ENCODE results near the gene JOSD1. TPM values are rescaled to one million over a fixed set of nuclear protein-coding genes. Genes with fewer than 3 reads are reported as not detected.

The JOSD1 gene
- total and polyA plus RNA-seq, 2 of the 4 experiments (the other 2 are of a cell fraction), result 30.2 to 35.8 TPM

DNA sequence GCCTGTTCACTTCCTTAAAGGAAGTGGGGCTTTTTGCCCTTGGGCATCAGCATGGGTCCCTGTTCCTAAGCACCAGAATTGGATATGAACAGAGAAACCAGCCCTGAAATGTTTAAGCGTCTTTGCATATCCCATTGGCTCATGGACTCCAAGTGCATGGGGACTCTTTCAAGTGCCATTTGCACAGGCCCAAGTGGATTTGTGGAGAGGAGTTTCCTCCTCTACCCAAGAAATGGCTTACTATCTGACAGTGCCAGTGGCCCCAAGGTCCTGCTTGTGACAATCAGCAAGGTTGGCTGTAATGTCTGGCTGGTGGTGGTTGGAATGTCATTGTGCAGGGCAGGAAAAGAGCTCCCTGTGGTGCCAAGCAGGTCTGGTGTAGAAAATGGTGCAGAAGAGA lies 15.0 kb downstream of the JOSD1 start:
- Histone ChIP-seq H2BK15ac (ENCODE audit: low read depth, low read length) (no peak overlapping the region), H3K4me1 (ENCODE audit: control insufficient read depth, insufficient read depth, low read length) (no peaks in the 10 kb centered on the region; the same call in 1 of the 2 replicates), H4K8ac (ENCODE audit: low read depth in 2 of 2, low read length in 2 of 2) (no peak overlapping the region), H3K9me3 (ENCODE audit: control insufficient read depth, insufficient read depth, low read length) (no peaks in the 10 kb centered on the region), H4K5ac (ENCODE audit: low read depth, low read length) (no peak overlapping the region), H3K27ac (ENCODE audit: insufficient read depth, low read length) (no peak overlapping the region), H3K36me3 (ENCODE audit: control insufficient read depth, insufficient read depth, low read length) (peaks cover 49% of the 10 kb centered on the region), H3K4me3 (ENCODE audit: insufficient read depth, low read depth, low read length) (no peak overlapping the region), H3K9ac (ENCODE audit: low read depth, low read length) (no peak overlapping the region), H2AFZ (replicated peaks; ENCODE audit: low read length, poor library complexity) (no peak overlapping the region), H3K4me2 (ENCODE audit: low read depth, low read length) (no peak overlapping the region), H4K91ac (ENCODE audit: insufficient read depth, low read depth, low read length) (no peak overlapping the region), H3K9me1 (ENCODE audit: insufficient read depth, low read length) (peaks cover 4% of the 10 kb centered on the region; the same call in 1 of the 2 replicates), H3K18ac (ENCODE audit: low read depth, low read length) (no peak overlapping the region), H3K56ac (ENCODE audit: extremely low read depth, insufficient read depth, low read length) (no peak overlapping the region), H2AK9ac (replicated peaks; ENCODE audit: low read depth, low read length, poor library complexity) (no peak overlapping the region), H2BK20ac (ENCODE audit: low read depth, low read length) (no peak overlapping the region), H2AK5ac (ENCODE audit: low read depth, low read length) (no peak overlapping the region), H3K4ac (ENCODE audit: low read depth, low read length) (no peak overlapping the region), H3K23ac (ENCODE audit: low read depth, low read length) (no peak overlapping the region), H4K20me1 (ENCODE audit: insufficient read depth, low read length) (peaks cover 4% of the 10 kb centered on the region; the same call in 1 of the 2 replicates), H3K79me1 (ENCODE audit: low read depth in 1 of 2, low read length in 2 of 2) (peaks cover 30 to 55% of the 10 kb centered on the region in 2 experiments), H3K27me3 (ENCODE audit: control insufficient read depth, insufficient read depth, low read length) (no peaks in the 10 kb centered on the region), H2BK5ac (ENCODE audit: low read depth, low read length, poor library complexity, severe bottlenecking) (no peak overlapping the region), H2BK120ac (ENCODE audit: low read depth, low read length) (no peak overlapping the region), H3K14ac (replicated peaks; ENCODE audit: low read depth, low read length) (no peak overlapping the region)
- no peak for TF ChIP-seq BHLHE40 (IDR thresholded peaks at IDR 0.05; ENCODE audit: low read depth, low read length)
- no peak for TF ChIP-seq USF2 (IDR thresholded peaks at IDR 0.05; ENCODE audit: low read depth, low read length)
- TF ChIP-seq, protein P1, sequence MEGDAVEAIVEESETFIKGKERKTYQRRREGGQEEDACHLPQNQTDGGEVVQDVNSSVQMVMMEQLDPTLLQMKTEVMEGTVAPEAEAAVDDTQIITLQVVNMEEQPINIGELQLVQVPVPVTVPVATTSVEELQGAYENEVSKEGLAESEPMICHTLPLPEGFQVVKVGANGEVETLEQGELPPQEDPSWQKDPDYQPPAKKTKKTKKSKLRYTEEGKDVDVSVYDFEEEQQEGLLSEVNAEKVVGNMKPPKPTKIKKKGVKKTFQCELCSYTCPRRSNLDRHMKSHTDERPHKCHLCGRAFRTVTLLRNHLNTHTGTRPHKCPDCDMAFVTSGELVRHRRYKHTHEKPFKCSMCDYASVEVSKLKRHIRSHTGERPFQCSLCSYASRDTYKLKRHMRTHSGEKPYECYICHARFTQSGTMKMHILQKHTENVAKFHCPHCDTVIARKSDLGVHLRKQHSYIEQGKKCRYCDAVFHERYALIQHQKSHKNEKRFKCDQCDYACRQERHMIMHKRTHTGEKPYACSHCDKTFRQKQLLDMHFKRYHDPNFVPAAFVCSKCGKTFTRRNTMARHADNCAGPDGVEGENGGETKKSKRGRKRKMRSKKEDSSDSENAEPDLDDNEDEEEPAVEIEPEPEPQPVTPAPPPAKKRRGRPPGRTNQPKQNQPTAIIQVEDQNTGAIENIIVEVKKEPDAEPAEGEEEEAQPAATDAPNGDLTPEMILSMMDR (conservative IDR thresholded peaks at IDR 0.05; ENCODE audit: low read depth, low read length), result no peak
- TF ChIP-seq CEBPB (IDR thresholded peaks at IDR 0.05; ENCODE audit: low read depth, low read length), result no peak
- no peak for TF ChIP-seq SMC3 (IDR thresholded peaks at IDR 0.05; ENCODE audit: low read depth, low read length)
- no peak for TF ChIP-seq POLR2A (IDR thresholded peaks at IDR 0.05; ENCODE audit: low read depth, low read length)
- TF ChIP-seq MAFK (IDR thresholded peaks at IDR 0.05; ENCODE audit: low read depth, low read length), result no peak
- TF ChIP-seq, protein P2, sequence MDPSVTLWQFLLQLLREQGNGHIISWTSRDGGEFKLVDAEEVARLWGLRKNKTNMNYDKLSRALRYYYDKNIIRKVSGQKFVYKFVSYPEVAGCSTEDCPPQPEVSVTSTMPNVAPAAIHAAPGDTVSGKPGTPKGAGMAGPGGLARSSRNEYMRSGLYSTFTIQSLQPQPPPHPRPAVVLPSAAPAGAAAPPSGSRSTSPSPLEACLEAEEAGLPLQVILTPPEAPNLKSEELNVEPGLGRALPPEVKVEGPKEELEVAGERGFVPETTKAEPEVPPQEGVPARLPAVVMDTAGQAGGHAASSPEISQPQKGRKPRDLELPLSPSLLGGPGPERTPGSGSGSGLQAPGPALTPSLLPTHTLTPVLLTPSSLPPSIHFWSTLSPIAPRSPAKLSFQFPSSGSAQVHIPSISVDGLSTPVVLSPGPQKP (IDR thresholded peaks at IDR 0.05; ENCODE audit: borderline replicate concordance, low read depth, low read length), result no peak
- TF ChIP-seq RCOR1 (IDR thresholded peaks at IDR 0.05; ENCODE audit: insufficient replicate concordance, low read length), result no peak
- no peak for TF ChIP-seq MAZ (IDR thresholded peaks at IDR 0.05; ENCODE audit: borderline replicate concordance, low read depth, low read length)
- TF ChIP-seq CHD1 (IDR thresholded peaks at IDR 0.05; ENCODE audit: low read depth, low read length), result no peak
- DNase-seq (no peak), ATAC-seq (ENCODE audit: low read depth) (no peak)
- no TSS peak for BruUV-seq (replicated peaks)
- CTCF ChIA-PET, result no interaction called here
- intact Hi-C loops (cut with micrococcal nuclease), result no loop called here
- POLR2A ChIA-PET (ENCODE audit: unreplicated experiment), result no interaction called here
- no CpG with 5 or more reads among the region's 1 CpG for WGBS, 2 experiments (ENCODE audit: extremely low coverage in 2 of 2, insufficient read length in 1 of 2)
- in situ Hi-C loops (cut with MboI; ENCODE audit: low sequenced_read_pairs), result no loop called here
- dilution Hi-C loops (cut with HindIII; ENCODE audit: low sequenced_read_pairs, unreplicated experiment), result no loop called here

All from IMR-90 (cell line).